ENCODE data around the gene LPP.
"Not testable (repeated sequence)": the region's sequence is repeated elsewhere in the genome, so short reads cannot be mapped to it uniquely, and the experiment has no call there.

The LPP gene

DNA sequence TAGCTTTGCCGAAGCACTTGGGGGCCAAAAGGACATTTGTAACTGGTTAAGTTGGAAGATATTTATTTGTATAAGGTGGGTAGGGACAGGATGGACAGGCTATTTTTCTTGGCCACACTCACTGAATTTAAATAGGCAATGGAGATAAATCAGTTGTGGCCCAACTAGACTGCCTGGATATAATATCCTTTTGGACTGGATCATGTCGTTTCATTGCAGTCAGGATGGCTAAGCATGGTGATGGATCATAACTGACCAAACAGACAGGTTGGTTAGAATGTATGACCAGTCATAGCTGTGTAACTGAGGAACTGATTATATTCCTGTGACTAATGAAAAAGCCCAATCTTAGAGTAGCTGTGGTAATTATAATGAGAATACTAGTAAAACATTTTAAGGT is 284.0 kb downstream of the LPP start:
- DNase-seq (ENCODE audit: low spot score) = no peak

DNA sequence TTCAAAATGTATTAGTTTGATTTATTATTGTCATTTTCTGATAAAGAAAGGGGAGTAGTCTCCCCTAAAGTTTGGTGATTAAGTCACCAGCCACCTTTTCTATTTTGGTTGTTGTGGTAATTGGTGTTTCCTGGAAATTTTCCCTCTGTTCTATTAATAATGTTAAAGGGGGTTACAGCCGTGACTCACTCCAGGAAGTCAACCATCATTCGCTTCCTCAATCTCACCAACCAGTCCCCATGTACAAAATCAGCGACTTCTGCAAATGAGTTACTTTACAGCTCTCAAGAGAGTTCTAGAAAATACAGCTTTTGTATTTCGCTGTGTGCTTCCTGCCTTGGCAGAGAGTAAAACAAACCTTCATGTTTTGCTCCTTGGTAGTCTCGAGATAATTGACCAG is 285.1 kb downstream of the LPP start:
- peak; percentile 73 for DNase-seq (ENCODE audit: low spot score)

DNA sequence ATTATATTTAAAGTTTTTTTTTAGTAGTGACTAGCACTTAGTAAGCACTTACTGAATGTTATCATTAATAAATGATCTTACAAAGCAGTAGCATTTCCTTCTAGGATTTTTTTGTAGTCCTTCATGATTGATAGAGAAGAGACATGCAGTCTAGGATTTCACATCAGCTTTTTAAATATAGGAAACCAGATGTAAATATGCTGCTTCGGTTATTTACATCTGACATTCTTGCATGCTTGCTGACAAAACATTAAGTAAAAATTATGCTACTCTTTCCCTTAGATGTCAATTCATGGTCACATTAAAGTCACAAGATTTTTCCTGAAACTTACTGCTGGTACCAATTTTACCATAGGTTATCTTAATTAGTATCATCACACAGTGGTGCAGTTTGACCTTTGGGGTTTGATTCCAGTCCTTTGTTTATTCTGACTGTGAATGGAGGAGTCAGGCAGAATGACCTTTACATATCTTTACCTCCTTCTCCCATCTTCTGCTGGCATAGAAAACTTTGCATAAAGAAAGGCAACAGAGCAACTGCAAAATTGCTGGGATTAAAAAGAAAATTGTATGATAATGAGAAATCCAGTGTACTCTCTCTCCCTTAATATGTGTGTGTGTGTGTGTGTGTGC is 286.5 kb downstream of the LPP start:
- DNase-seq (ENCODE audit: low spot score) = no peak

DNA sequence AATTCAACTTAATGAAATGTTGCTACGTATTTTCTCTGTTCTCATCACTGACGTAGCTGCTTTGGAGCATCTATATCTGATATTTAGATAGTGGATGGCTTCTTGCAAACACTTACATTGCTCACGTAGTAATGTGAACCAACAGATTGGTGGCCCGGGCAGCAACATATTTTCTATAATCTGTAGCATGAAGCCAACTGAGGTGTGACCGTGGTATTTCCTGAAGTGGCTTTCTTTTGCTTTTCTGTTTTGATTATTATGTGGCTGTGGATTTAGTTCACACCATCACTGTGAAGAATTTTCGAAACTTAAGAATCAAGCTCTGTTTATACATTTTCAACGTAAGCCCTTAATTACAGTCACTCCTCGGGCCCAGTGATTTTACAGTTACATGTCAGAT is 288.5 kb downstream of the LPP start:
- no peak for DNase-seq (ENCODE audit: low spot score)

DNA sequence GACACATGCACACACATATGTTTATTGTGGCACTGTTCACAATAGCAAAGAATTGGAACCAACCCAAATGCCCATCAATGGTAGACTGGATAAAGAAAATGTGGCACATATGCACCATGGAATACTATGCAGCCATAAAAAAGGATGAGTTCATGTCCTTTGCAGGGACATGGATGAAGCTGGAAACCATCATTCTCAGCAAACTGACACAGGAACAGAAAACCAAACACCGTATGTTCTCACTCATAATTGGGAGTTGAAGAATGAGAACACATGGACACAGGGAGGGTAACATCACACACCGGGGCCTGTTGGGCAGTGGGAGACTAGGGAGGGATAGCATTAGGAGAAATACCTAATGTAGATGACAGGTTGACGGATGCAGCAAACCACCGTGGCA is 291.2 kb downstream of the LPP start:
- not testable (repeated sequence) for DNase-seq (ENCODE audit: low spot score)

DNA sequence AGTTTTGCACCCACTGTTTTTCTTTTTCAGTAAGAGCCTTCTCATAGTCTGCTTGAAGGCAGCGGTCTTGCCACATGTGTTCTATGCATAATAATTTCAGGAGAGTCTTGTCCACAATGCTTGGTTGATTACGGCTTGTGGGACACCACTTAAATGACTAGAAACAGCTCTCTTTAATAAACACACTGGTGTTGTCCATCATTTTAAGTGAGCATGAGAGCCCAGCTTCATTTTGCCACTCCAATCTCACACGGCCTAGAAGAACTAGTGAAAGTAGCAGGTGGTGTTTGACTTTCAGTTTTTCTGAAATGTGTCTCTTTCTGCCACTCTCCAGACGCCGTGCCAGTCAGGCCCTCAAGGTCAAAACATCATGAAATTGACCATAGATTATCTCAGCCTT is 292.1 kb downstream of the LPP start:
- no peak for DNase-seq (ENCODE audit: low spot score)

DNA sequence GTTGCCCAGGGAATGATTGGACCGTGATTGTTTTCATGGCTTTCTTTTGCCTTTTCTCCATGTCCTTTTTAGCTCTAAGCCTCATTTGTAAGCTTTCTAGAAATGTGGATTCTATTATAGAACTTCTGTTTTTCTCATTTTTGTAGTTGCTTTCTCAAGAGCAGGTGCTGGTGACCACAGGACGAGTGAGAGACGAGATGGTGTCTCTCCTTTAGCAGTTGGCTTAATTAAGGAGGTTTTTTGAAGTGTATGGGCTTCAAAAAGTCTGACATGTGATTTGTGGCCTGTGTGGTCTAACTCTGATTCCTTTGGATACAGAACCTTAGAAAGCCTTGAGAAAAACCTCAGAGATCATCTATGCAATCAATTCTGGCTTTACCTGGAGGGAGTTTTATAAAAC is 292.8 kb downstream of the LPP start:
- DNase-seq (ENCODE audit: low spot score) = no peak

DNA sequence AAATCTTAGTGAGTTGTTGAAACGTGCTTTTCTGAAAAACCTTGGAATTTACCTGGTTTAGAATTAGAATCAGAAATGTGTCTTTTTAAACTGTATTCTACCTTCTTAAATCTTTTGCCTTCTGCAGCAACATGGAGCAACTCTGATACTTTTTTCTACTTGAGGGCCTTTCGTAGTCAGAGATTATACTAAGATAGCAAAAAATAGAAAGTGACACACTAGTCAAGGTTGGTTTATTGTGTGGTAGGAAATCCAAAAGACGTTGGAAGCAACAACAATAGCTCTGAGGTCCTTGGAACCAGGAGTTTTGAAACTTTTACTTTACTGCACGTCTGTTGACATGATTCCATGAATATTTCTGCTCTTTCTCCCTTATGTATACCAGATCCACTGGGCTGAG is 294.9 kb downstream of the LPP start:
- no peak for DNase-seq (ENCODE audit: low spot score)

DNA sequence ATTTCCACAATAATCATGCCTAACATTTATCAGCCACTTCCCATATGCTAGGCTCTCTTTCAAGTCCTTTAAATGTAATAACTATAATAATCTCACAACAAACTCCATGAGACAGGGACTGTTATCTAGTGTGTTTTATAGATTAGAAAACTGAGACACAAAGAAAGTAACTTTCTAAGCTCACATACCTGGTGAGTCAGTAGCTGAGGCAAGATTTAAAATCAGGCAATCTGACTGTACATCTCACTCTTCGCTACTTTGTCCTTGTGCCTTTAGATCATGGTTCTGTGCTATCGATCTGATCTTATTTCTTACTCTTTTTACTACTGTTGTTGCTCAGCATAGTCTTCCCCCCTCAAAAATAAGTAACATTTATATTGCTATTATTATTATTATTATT is 295.5 kb downstream of the LPP start:
- no peak for DNase-seq (ENCODE audit: low spot score)

DNA sequence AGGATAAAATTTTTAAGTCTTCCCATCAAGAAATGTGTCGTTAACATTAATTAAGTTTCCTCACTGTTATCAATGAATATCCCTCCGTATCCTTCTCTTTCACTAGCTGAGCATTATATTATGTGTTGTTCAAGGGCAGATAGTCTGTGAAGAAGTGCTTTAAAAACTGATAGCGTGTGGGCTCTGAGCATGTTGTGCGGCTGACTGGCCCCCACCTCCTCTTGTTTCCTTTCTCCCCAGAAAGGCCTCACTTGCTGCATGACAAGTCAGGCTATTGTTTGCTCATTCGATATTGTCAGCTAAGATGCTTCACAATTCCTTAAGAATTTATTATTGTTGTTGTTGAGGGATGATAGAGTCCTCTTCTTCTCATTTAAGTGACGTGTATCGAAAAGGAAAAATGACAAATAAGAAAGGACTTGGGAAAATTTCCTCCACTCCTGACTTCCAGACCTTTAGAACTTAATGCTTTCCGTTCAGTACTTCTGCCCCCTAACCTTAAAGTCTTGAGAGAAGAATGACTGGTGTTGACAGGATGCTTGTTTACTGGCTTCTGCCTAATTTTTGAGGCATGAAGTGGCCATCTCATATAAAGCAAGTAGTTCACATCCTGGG is 298.3 kb downstream of the LPP start:
- DNase-seq (ENCODE audit: low spot score) = peak; percentile 87

DNA sequence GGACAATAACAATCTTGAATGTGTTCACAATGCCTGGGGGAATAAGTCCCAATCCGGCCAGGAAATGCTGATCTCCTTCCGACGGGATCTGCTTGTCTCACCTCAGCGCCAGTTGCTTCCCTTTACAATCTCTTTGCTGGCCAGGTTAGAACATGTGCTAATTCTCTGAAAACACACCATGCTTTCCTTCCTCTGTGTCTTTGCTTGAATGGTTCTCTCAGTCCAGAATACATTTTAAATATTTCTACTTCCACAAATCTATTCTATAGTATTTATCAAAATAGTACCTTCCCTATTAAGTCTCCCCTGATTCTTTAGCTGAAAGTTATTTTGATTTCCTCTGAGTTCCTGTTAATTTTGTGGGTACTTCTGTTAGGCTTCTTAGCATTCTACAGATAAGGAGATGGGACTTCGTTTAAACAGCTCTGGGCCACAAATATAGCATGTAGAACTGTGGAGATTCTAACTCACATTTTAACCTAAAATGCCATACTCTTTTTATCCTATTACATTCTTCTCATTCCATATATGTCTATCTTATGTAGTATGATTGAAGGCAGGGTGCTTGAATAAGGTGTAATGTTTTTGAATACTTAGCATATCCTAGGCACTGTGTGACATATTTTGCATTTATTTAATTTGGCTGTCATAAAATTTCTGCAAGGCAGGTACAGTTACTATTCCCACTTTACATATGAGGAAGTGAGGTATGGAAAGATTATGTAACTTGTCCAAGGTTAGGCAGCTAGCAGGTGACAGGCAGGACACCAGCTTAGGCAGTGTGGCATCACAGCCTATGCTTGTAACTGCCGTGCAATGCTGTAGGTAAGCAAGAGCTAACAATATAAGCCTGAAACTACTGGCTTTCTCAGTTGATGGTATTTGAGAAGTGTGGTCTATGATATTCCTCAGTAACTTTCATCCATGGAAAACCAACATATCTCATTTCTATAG is 299.8 kb downstream of the LPP start:
- no peak for DNase-seq (ENCODE audit: low spot score)

DNA sequence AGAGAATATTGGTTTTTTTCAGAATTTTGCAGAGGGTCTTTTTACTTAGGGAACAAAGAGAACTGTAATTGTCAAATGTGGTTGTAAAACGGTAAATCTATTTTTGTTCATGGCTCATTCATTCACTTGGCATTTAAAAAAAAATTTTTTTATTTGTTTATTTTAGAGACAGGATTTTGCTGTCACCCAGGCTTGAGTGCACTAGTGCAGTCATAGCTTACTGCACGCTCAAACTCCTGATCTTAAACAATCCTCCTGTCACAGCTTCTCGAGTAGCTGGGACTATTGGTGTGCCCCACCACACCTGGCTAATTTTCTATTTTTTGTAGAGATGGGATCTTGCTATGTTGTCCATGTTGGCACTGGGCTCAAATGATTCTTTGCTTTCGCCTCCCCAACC is 301.8 kb downstream of the LPP start:
- no peak for DNase-seq (ENCODE audit: low spot score)

DNA sequence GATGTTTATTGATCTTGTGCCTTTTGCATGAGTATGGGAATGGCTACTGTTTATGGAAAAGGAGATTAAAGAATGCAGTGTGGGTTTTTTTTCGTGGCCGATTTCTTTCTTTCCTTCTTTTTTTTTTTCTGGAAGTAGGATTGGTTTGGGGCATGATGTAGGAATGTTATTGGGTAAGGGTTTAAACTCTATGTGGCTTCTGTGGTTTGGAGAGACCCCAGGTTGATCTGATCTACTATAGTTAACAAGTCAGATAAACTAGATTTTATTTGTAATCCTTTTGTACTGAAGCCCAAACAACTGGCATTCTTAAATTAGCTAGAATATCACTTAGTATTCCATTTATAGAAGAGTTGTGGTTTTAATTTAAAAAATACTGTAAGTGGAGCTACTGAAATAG is 304.8 kb downstream of the LPP start:
- no peak for DNase-seq (ENCODE audit: low spot score)

DNA sequence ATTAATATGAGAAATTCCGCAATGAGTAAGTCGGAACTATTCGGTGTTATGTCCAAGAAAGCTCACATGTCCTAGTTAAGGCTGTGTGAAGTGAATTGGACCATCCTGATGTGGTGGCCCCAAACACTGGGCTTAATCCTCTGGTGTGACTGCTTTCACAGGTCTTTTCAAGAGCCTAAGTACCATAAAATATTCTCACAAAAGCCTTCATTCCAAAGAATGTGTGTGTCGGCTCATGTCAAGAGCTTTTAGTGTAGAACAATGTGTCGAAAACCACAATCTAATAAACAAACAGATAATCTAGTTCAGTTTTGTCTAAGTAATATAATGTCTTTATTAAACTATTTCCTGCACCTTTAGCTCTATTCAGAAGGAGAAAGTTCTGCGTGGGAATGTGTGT is 311.4 kb downstream of the LPP start:
- no peak for DNase-seq (ENCODE audit: low spot score)

DNA sequence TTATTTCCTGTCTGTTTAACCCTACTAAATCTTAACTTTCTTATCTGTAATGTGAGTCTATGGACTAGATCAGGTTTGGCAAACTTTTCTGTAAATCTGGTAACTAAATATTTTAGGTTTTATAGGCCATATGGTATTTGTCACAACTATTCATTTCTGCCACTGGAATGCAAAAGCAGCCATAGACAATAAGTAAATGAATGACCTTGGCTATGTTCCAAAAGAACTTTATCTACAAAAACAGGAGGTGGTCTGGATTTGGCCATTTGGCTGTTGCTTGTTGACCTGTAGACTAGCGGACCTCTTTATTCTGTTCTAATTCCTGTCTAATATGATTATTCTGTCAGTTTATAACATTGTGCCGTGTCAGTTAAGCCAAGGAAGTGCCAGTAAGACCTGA is 314.2 kb downstream of the LPP start:
- DNase-seq (ENCODE audit: low spot score) = no peak

DNA sequence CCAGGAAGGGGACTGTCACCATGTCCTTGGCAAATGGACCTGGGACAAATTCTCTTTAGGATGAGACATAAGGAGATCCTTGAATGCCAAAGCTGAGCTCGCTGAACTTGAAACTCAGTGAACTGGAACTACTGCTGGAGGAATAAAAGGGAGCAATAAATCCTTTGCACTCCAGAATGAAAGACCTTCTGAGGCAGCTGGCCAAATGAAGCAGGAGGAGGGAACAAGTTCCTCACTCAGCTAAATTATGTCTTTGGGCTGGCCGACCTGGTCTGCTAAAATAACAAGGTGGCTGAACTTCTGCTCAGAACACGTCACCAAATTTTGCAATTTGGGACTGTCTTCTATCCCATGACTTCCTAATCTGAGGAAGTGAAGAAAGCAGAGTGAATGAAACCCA is 314.7 kb downstream of the LPP start:
- DNase-seq (ENCODE audit: low spot score) = no peak

DNA sequence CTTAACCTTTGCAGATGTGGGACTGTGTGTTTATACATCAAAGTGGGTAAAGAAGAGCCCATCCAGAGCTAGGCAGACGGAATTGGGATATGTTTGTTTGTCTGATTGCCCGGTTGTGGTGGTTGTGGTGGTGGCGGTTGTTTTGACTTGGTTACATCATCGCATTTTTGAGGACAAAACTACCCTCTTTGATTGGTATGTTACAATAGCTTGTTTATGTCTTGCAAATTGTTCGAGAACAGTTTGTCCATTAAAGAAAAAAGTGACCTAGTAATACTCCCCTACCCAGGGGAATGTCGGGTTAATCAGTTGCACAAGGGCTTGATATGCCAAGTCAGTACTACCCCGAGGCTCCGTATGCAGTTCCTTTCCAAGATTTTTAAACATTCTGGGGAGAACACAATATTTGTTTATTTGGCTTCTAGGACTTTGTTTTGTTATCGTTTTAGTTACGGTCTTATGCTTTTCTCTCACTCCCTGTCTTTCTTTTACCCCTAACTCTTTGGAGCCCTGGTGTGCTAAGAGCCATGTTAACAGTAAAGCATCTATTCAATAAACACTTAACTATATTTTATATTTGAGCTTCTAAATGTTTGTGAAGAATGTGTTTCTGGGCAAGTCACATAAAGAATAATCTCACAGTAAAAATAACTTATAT is 315.4 kb downstream of the LPP start:
- no peak for DNase-seq (ENCODE audit: low spot score)

DNA sequence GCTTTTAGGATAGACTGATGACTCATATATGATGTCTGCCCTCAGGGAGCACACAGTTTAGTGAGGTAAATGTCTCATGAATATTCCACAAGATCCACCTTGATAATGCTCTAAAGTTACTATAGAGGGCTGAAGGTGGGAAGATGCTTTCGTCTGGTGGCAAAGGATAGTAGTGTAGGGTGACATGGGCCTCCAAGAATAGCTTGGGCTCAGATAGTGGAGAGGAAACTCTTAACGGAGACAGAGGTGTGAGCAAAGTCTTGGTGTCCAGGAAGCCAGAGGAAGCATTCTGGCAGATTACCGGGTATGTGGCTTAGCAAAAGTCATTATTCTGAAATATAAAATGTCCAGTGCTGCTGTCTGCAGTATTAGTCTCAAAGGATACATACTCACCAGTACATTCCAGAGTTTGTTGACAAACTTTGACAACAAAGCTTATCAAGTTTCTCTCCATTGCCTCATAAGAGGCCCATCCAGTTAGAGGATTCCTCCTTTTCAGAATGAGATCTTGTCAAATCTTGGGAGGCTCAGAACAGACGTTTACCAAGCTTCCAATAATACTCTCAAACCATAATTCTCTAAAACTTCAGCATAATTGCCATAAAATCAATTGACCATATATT is 316.7 kb downstream of the LPP start:
- no peak for DNase-seq (ENCODE audit: low spot score)

DNA sequence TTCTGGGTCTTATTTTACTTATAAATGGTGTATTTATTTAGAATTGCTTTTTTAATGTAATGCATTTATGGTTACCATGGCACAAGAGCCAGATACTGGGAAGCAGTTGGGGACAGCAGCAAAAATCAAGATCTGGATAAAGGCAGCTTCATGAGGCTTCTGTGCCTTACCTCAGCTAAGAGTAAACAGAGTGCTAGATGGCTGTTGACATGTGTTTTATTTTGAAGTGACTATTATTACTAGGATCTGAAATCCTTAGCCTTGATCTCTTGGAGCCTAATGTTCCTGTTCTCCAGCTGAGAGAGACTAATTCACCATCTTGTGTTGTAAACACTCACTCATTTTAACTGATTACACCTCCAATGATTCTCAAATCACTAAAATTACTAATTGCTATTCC is 317.8 kb downstream of the LPP start:
- DNase-seq (ENCODE audit: low spot score) = no peak

DNA sequence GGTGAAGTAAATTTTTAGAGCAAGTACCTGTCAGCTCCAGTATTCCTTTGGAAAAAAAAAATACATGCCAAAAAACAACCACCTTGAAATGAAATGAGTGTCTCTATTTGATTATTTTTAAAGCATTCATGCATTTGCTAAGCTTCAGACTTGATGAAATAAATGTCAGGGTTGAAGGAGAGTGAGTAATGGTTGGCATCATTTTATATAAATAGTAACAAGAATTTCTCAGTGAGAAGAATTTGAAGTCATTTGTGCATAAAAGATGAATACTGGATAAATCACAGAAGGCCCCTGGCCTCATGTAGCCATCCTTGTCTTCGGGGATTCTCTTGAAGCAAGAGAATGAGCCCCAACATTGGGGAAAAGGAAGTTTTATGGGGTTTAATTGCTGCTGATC is 318.4 kb downstream of the LPP start:
- no peak for DNase-seq (ENCODE audit: low spot score)

DNA sequence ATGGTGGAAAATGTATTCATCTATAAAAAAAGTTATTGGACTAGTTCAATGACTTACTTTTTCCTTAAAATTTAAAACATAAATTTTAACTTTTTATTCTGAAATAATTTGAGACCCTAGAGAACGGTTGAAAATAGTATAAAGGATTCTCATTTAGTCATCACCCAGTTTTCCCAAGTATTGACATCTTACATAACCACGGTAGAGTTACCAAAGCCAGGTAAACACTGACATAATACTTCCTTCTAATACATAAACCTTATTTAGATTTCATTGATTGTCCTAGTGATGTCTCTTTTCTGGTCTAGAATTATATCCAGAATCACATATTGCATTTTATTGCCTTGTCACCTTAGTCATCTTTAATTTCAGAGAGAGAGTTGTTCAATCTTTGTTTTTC is 319.1 kb downstream of the LPP start:
- DNase-seq (ENCODE audit: low spot score) = no peak

DNA sequence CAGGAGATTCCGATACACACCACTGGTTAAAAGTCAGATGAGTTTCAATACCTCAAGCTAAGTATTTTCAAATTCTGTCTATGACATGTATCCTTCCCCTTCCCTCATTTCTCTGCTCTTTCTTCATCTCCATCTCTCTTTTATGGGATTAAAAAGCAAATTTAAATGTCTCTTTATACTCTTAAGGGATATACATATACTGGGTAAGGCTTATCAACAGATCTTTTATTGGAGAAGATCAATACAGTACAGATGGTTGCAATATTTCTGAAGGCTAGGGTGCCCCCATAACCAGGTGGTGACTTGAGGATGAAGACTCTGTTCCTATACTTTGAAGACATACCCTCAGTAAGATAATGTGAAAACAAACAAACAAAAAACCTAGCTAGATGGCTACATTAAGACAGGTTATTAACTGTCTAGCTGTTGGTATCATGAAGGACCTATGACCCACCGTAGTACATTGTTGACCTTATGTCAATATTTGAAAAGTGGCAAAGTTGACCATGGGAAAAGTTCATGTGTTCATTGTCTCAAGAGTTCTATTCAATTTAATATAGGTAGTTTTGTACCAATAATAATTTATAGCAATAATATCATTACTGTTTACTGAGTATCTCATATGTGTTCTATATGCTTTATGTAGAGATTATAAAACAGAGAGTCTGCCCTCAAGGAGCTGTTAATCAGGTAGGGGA is 319.8 kb downstream of the LPP start:
- DNase-seq (ENCODE audit: low spot score) = no peak

All from kidney capillary endothelial cell (primary cell).